ENCODE data around the gene TSPAN2.

DNA sequence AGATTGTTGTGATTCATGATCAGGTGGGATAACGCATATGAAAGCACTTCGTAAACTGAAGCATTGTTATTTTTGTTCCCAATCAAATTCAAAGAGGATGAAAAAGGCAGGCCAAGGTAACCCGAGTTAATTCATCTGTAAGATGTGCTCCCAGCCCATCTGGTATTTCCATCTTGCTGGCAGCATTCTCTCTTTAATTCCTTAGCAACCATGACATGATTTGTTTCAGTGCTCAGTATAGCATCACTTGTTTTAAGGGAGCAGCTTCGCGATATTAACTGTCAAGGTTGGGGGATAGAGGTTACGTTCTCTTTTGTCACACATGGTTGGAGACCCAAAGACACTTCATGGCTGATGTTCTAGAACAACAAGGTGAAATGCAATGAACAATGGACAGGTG lies 6.4 kb downstream of the TSPAN2 start:
- TF ChIP-seq, protein P1, sequence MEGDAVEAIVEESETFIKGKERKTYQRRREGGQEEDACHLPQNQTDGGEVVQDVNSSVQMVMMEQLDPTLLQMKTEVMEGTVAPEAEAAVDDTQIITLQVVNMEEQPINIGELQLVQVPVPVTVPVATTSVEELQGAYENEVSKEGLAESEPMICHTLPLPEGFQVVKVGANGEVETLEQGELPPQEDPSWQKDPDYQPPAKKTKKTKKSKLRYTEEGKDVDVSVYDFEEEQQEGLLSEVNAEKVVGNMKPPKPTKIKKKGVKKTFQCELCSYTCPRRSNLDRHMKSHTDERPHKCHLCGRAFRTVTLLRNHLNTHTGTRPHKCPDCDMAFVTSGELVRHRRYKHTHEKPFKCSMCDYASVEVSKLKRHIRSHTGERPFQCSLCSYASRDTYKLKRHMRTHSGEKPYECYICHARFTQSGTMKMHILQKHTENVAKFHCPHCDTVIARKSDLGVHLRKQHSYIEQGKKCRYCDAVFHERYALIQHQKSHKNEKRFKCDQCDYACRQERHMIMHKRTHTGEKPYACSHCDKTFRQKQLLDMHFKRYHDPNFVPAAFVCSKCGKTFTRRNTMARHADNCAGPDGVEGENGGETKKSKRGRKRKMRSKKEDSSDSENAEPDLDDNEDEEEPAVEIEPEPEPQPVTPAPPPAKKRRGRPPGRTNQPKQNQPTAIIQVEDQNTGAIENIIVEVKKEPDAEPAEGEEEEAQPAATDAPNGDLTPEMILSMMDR (conservative IDR thresholded peaks at IDR 0.05; ENCODE audit: low read length) = no peak
- no peak for TF ChIP-seq EZH2phosphoT487 (IDR thresholded peaks at IDR 0.05; ENCODE audit: borderline replicate concordance)
